NCI-H2081 treated with DMSO at 0.1 percent for 48 hours (cell line): ENCODE data around the gene SEMG2.

Source experiments
- DNase-seq: peaks from one replicate; lab custom pipeline; 2025; lab: John Stamatoyannopoulos, UW

The SEMG2 gene

DNA sequence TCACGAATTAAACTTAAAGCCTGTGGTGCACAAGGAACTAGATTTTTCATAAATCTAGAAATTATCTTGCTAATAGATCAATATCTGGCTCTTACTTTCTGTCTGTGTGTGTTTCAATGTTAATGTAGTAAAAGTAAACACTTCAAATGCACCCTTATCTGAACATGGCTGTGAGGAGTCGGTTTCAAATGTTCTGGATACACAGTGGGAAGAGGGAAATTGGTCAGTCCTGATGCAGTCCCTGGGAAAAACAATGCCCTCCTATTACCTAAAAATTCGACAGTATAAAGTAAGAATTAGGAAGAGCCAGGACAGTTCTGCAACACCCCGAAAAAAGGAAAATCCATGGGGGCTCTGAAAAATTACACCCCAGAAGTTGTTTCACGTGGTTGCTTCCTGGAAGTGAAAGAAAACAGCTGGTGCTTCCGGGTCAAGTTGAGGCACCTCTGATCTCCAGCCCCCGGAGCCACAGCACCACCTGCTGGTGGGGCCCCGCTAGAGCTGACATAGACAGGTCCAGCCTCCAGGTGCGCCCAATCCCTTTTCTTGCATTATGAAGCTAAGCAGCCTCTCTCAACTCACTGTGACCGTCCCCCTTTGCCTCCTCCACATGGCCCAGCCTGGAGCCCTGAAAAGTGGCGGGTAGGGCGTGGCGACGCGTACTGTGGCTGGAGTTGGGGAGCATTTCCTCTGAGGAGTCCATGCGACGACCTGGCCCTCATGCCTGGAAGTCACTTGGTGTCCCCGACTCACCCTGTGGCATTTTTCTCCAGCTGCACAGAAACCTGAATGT, 8.3 kb downstream of the SEMG2 start:
- no peak for DNase-seq

GRCh38 chr20:45230631-45231030, 9.5 kb downstream of the SEMG2 start:
- DNase-seq, result no peak

GRCh38 chr20:45235995-45236394, 14.8 kb downstream of the SEMG2 start:
- DNase-seq, result no peak

DNA sequence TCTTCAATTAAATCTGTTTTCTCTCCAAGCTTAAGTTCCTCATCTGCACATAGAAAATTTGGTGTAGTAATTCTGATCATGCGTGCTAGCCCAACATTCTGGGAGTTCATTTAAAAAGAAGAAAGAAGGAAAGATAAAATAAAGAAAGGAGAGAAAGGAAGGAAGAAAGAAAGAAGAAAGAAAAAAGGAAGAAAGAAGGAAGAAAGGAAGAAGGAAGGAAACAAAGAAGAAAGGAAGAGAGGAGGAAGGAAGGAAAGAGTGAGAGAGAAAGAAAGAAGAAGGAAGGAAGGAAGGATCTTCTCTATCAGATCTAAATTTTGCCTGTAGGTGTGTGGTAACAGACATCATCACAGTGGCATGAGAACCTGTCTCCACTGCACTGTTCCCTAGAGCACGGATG, 17.0 kb downstream of the SEMG2 start:
- no peak for DNase-seq

DNA sequence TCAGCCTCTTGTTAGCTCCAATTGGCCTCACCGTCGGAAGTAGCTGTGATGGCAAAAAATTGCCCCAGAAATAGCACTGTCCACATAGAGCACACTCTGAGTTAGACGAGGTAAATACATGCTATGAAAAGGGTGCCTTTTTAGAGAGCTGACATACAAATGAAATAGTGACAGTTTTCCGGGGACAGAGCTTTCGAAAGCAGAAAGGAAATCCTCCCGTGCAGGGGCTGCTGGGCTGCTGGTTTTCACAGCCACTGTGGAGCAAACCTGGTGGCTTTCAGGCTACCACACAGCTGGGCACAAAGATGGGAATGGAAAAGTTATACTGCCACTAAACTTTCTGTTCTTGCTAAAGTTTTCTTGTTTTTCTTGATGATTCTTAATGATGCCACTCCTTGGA, 24.9 kb downstream of the SEMG2 start:
- no peak for DNase-seq

DNA sequence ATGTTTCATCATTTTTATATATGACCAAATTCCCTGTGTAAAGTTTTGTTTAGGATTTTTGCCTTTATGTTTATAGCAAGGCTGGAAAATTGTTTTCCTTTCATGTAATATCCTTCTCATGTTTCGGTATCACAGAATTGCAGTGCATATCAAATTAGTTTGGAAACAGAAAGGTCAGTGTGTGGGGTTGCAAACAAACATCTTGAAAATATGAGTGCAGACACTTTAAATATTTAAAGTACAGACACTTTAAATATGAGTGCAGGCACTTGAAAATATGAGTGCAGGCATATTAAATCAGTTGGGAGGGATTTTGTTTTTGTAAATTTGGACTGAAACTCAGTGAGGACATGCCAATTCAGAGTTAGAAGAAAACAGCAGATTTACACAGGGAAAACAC, 26.7 kb downstream of the SEMG2 start:
- DNase-seq, result no peak

GRCh38 chr20:45248609-45249008, 27.4 kb downstream of the SEMG2 start:
- DNase-seq, result no peak

- DNase-seq, result no peak
These were observed 30.8 kb downstream of the SEMG2 start for GRCh38 chr20:45251884-45252560.

DNA sequence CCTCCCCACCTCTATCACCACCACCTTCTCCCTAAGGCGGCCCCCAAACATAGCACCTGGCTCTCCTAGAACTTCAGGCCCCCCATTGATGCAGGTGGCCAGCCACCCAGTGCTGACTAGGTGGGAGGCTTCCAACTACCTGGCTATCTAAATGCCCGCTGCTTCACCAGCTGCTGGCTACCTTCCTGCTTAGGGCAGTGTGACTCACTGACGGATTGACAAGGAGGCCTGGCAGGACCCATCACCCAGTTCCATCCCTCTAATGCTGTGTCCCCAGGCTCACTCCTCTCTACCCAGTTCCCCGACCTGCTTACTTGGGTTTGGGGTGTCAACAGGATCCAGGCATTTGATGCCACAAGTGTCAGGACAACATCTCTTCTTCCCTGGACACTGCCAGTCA, 32.1 kb downstream of the SEMG2 start:
- no peak for DNase-seq

DNA sequence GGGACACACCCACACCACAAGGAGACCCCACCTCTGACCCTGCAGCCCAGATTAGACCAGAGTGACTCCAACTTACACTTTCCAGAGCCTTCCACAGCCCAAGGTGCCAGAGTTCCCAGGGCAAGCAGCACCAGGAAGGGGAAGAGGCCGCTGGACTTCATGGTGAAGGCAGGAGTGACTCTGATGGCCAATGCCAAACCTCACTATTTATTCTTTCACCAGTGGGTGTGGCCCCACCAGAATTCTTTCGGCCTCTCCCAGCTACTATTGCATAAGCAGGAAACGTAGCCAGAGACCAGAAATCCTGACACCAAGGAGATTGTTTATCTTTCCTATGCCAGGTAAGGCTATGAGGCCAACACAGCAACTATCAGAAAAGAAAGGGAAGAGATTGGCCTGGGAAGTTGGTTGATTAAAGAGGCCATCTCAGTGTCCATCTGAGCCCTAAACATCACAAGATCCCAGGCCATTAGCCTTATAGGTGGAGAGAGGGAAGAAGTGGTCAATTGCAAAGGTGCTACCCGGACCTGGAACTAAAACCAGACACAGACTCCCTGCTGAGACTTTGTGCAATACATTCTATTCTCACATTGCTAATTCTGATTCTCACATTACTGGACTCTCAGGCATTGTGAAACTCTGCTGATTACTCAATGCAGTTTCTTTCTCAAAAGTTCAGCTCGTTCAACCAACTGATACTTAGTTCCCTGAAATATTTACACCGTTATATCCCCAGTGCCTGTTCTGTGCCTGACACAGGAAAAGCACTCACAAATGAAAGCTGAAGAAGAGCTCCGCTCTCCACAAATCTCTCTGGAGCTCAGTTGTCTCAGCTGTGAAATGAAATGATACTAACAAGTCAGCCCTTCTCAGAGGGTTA, 33.5 kb downstream of the SEMG2 start, which contains the start of gene SLPI:
Gene SLPI, minus strand, starts transcription at position 182 of the 880 bp plus-strand sequence. Its CDS starts 21 bp downstream, at position 161.
- DNase-seq, result no peak

DNA sequence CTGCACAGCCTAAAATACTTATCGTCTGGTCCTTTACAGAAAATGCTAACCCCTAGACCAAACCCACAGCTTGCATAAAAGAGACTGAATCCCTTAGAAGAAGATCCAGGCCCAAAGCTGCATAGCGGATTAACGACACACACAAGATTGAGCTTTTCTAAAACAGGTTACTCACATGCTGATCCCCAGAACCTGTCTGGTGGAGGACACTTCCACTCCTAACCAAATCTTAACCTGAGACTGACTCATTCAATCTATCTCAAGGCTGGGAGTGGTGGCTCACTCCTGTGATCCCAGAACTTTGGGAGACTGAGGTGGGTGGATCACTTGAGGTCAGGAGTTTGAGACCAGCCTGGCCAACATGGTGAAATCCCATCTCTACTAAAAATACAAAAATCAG, 36.0 kb downstream of the SEMG2 start:
- no peak for DNase-seq

DNA sequence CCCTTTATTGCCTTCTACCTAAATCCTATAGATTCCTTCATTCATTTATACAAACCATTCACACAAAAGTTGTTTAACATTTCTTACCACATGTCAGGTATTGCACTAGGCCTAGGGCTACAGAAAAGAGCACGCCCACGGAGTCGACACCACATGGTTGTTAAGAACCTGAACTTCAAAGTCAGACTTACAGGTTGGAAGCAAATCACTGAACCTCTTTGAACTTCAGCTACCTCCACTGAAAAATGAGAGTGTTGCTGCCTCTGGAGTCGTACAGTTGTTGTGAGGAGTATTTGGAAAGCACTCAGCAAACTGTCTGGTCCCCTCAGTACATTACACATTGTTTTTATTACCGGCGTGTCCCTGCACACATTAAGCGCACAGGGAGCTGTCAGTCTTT, 36.5 kb downstream of the SEMG2 start:
- DNase-seq, result no peak

DNA sequence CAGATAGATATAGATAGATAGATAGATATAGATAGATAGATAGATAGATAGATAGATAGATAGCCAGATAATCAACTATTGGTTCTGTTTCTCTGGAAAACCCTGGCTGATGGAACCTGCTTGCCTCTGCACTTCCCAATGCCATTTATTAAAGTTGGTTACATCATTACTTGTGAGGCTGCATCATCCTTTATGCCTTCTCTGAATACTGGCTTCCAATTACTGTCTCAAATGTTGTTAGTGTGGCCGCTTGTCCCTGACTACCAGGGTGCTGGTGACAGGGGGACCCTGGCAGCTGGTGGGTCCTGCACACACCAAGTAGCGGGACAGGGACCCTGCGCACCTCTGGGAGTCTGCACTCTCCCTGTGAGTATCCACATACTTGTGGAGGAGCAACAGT, 37.1 kb downstream of the SEMG2 start:
- no peak for DNase-seq

DNA sequence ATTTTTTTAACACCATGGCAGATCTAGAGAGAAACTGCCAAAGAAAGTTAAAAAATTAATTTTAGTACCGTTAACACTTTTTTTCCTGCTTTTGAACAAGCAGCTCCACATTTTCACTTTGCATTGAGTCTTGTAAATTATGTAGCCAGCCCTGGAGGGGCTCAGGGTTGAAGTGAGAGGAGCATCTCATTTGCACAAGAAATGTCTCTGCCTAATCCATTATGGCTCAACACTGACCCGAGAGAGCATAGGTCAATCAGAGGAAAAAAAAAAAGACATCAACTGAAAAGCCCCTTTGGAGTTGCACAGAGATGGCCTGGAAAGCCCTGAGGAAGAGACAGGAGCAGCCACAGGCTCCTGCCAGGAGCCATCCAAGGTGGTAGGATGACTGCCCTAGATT, 37.5 kb downstream of the SEMG2 start:
- no peak for DNase-seq

GRCh38 chr20:45263556-45264266, 42.5 kb downstream of the SEMG2 start:
- DNase-seq, result no peak

DNA sequence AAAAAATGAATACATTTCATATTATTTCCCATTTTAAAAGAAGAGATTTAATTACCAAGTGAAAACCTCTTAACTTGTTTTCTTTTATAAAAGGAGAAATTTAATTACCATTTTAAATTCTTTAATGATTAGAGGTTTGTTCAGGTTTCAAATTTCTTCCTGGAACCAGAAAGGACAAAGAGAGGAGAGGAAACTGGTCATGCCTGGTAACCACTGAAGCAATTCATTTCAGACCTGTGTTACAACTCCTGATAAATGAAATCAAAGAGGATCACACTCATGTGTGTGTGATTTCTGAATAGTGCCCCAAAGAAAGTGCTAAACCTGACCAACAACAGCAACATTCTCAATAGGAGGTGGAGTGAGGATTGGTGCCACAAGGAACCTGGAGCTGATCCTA, 45.8 kb downstream of the SEMG2 start:
- no peak for DNase-seq

GRCh38 chr20:45268531-45268930, 47.4 kb downstream of the SEMG2 start:
- DNase-seq, result no peak

GRCh38 chr20:45269056-45269455, 47.9 kb downstream of the SEMG2 start:
- no peak for DNase-seq

DNA sequence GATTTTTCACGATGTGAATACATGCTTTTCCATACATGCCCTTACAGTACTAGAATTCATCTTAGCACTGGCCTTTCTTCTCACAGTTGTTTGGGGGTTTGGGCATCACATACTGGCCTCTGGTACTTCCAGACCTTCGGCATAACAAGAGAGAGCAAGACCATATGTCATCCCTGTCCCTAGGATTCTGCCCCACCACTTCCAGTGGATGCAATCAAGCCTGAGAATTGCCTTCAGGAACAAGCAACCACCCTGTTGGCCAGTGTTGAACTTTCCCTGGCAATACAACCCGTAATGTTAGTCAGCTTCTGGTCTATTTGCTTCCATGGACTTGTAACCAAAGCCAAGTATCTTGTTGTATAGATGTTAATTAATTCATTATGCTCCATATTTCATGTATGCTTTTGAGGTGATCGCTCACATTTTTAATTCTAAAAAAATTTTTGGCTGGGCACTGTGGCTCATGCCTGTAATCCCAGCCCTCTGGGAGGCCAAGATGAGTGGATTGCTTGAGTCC, 48.6 kb downstream of the SEMG2 start:
- no peak for DNase-seq
